GM18508 (cell line): ENCODE results near the gene METTL8.

ENCODE experiments used
- ATAC-seq: cut with Tn5 transposase; IDR thresholded peaks from one replicate; pipeline ENCODE4 v1.9.1; 2021; ENCODE audit warnings: moderate number of reproducible peaks; ENCODE audit not compliant: insufficient read depth, unreplicated experiment

The METTL8 gene

GRCh38 chr2:171433763-171434012 is at the start of gene METTL8:
Gene METTL8 (minus strand): TSS chr2:171433990. CDS start chr2:171392185, 41,805 bp downstream.
- no peak for ATAC-seq

GRCh38 chr2:171482877-171483276 is 49.1 kb upstream of the METTL8 start:
- no peak for ATAC-seq

- no peak for ATAC-seq
Measured at GRCh38 chr2:171482308-171482707, 48.5 kb upstream of the METTL8 start.

GRCh38 chr2:171480908-171481307 is 47.1 kb upstream of the METTL8 start:
- ATAC-seq, result no peak

GRCh38 chr2:171479154-171479814 is 45.5 kb upstream of the METTL8 start:
- no peak for ATAC-seq

GRCh38 chr2:171478345-171478744 is 44.6 kb upstream of the METTL8 start:
- no peak for ATAC-seq

- no peak for ATAC-seq
Measured at GRCh38 chr2:171475979-171476378, 42.2 kb upstream of the METTL8 start.

- ATAC-seq, result no peak
Measured at GRCh38 chr2:171470129-171470528, 36.3 kb upstream of the METTL8 start.

- no peak for ATAC-seq
Measured at GRCh38 chr2:171469176-171469575, 35.4 kb upstream of the METTL8 start.

- no peak for ATAC-seq
Measured at GRCh38 chr2:171460537-171460936, 26.7 kb upstream of the METTL8 start.

GRCh38 chr2:171459498-171459897 is 25.7 kb upstream of the METTL8 start:
- no peak for ATAC-seq

- ATAC-seq, result no peak
Measured at GRCh38 chr2:171452773-171453172, 19.0 kb upstream of the METTL8 start.

- no peak for ATAC-seq
Measured at GRCh38 chr2:171451074-171451473, 17.3 kb upstream of the METTL8 start.

- ATAC-seq, result no peak
Measured at GRCh38 chr2:171447675-171448074, 13.9 kb upstream of the METTL8 start.

- no peak for ATAC-seq
Measured at GRCh38 chr2:171441470-171441869, 7.7 kb upstream of the METTL8 start.

GRCh38 chr2:171436307-171436706 is 2.5 kb upstream of the METTL8 start:
- no peak for ATAC-seq

- peak; percentile 80 for ATAC-seq
Measured at GRCh38 chr2:171434013-171434989, 511 bp upstream of the METTL8 start, which contains the start of gene DCAF17. Gene DCAF17 (plus strand): TSS chr2:171434226. CDS start chr2:171434578, 352 bp downstream.

- no peak for ATAC-seq
Measured at GRCh38 chr2:171432969-171433762, 624 bp downstream of the METTL8 start.

GRCh38 chr2:171432206-171432968 is 1.4 kb downstream of the METTL8 start:
- no peak for ATAC-seq

- no peak for ATAC-seq
Measured at GRCh38 chr2:171431677-171432167, 2.1 kb downstream of the METTL8 start.
